GM23338 (cell line): ENCODE results near the gene GPR3. TPM values are rescaled to one million over a fixed set of nuclear protein-coding genes. Genes with fewer than 3 reads are reported as not detected.
A peak's percentile ranks its signal among the peaks of the same experiment; 100 is the strongest.

ENCODE experiments used
- ATAC-seq: fragments of 200-7000 bp; cut with Tn5 transposase; 3 replicates; pipeline ENCODE4 v1.9.1; 2020
- DNase-seq: peaks from one replicate; pipeline ENCODE4 v3.0.0-alpha.2; 2015; ENCODE audit warnings: low spot score
- H2AFZ ChIP-seq: fragments of 200-600 bp; sonication (generic); 2 replicates; pipeline ENCODE4 v1.8.0; 2016; ENCODE audit warnings: antibody characterized with exemption, mild to moderate bottlenecking, moderate library complexity
- H3F3A ChIP-seq: fragments of 200-600 bp; sonication (generic); replicated peaks from 2 replicates; pipeline ENCODE4 v1.8.0; 2017; ENCODE audit warnings: antibody characterized with exemption, mixed run types, low read depth
- H3K27ac ChIP-seq: fragments of 200-600 bp; sonication (generic); 2 replicates; pipeline ENCODE4 v1.6.1; 2016; ENCODE audit warnings: low read depth
- H3K27me3 ChIP-seq: fragments of 200-600 bp; sonication (generic); 2 replicates; pipeline ENCODE4 v1.8.0; 2016; ENCODE audit warnings: mild to moderate bottlenecking, mixed run types, moderate library complexity; ENCODE audit not compliant: insufficient read depth
- H3K36me3 ChIP-seq: fragments of 200-600 bp; sonication (generic); 2 replicates; pipeline ENCODE4 v1.8.0; 2016; ENCODE audit warnings: mild to moderate bottlenecking; ENCODE audit not compliant: insufficient read depth
- H3K4me1 ChIP-seq: fragments of 200-600 bp; sonication (generic); 2 replicates; pipeline ENCODE4 v1.8.0; 2016; ENCODE audit warnings: mild to moderate bottlenecking, moderate library complexity; ENCODE audit not compliant: insufficient read depth
- H3K4me2 ChIP-seq: fragments of 200-600 bp; sonication (generic); 2 replicates; pipeline ENCODE4 v1.7.1; 2017; ENCODE audit warnings: mixed run types
- H3K4me3 ChIP-seq: fragments of 200-600 bp; sonication (generic); 2 replicates; pipeline ENCODE4 v1.6.1; 2016; ENCODE audit warnings: mixed run types
- H3K79me2 ChIP-seq: fragments of 200-600 bp; sonication (generic); replicated peaks from 2 replicates; pipeline ENCODE4 v1.8.0; 2017; ENCODE audit warnings: mild to moderate bottlenecking; ENCODE audit not compliant: insufficient read depth
- H3K9me2 ChIP-seq: fragments of 200-600 bp; sonication (generic); 2 replicates; pipeline ENCODE4 v1.8.0; 2017; ENCODE audit not compliant: insufficient read depth
- H4K20me1 ChIP-seq: fragments of 200-600 bp; sonication (generic); replicated peaks from 2 replicates; pipeline ENCODE4 v1.8.0; 2017; ENCODE audit warnings: mild to moderate bottlenecking; ENCODE audit not compliant: insufficient read depth
- H3K27ac Mint-ChIP-seq: 2 replicates; pipeline ENCODE4 v1.8.0; 2020; ENCODE audit warnings: inconsistent platforms, mild to moderate bottlenecking, moderate library complexity, mixed read lengths
- H3K27me3 Mint-ChIP-seq: 3 replicates; pipeline ENCODE4 v1.8.0; 2022; ENCODE audit warnings: low read depth, mild to moderate bottlenecking, moderate library complexity, mixed read lengths, inconsistent platforms; ENCODE audit not compliant: insufficient read depth, poor library complexity
- H3K36me3 Mint-ChIP-seq: 3 replicates; pipeline ENCODE4 v1.8.0; 2021; ENCODE audit warnings: low read depth, mild to moderate bottlenecking, inconsistent platforms, moderate library complexity, mixed read lengths
- H3K4me1 Mint-ChIP-seq: 3 replicates; pipeline ENCODE4 v1.8.0; 2020; ENCODE audit warnings: mild to moderate bottlenecking, inconsistent platforms, mixed read lengths
- H3K4me3 Mint-ChIP-seq: 3 replicates; pipeline ENCODE4 v1.8.0; 2021; ENCODE audit warnings: moderate library complexity, mild to moderate bottlenecking, inconsistent platforms, mixed read lengths
- H3K9me3 Mint-ChIP-seq: 3 replicates; pipeline ENCODE4 v1.8.0; 2020; ENCODE audit warnings: moderate library complexity, mild to moderate bottlenecking, inconsistent platforms, mixed read lengths
- CREB1 ChIP-seq: fragments of 250-450 bp; sonication (Bioruptor Pico); IDR thresholded peaks from 2 replicates; pipeline ENCODE4 v1.5.0; 2020; ENCODE audit warnings: low read depth, mild to moderate bottlenecking, moderate library complexity
- EZH2 ChIP-seq: fragments of 200-600 bp; sonication (generic); IDR thresholded peaks from one replicate; pipeline ENCODE4 v1.8.0; 2017; ENCODE audit warnings: antibody characterized with exemption, mild to moderate bottlenecking, low read depth; ENCODE audit not compliant: unreplicated experiment
- JUNB ChIP-seq: IDR thresholded peaks from one replicate; pipeline ENCODE4 v1.6.1; 2016; ENCODE audit warnings: antibody characterized with exemption; ENCODE audit not compliant: unreplicated experiment
- NANOG ChIP-seq: IDR thresholded peaks from 2 replicates; pipeline ENCODE4 v1.6.1; 2016; ENCODE audit warnings: antibody characterized with exemption, borderline replicate concordance
- STAT1 ChIP-seq: IDR thresholded peaks from one replicate; pipeline ENCODE4 v1.6.1; 2016; ENCODE audit warnings: antibody characterized with exemption; ENCODE audit not compliant: unreplicated experiment
- ZNF114 ChIP-seq: fragments of 250-450 bp; sonication (Bioruptor Pico); IDR thresholded peaks from 2 replicates; pipeline ENCODE4 v1.5.0; 2020; ENCODE audit warnings: mild to moderate bottlenecking, moderate library complexity
- ZNF331 ChIP-seq: fragments of 250-450 bp; sonication (Bioruptor Pico); IDR thresholded peaks from 2 replicates; pipeline ENCODE4 v1.5.0; 2020; ENCODE audit warnings: low read depth, mild to moderate bottlenecking, moderate library complexity
- polyA plus RNA-seq: library from polyadenylated mRNA; unstranded; fragments of >200 nt; fragmentation: Nextera tagmentation; extraction: Ambion mirVana; gene quantifications from 2 replicates; pipeline ENCODE4 v1.2.1, GENCODE V29; 2016
- total RNA-seq: library from RNA; depleted of rRNA; stranded (reverse); fragments of >200 nt; shearing (Covaris generic); gene quantifications from 2 replicates; pipeline ENCODE4 v1.2.3, GENCODE V29; 2014
- TF ChIP-seq, protein P1 (sequence below): IDR thresholded peaks from 2 replicates; pipeline ENCODE4 v1.6.1; 2016; ENCODE audit warnings: antibody characterized with exemption
- TF ChIP-seq, protein P2 (sequence below): fragments of 250-450 bp; sonication (Bioruptor Pico); IDR thresholded peaks from 2 replicates; pipeline ENCODE4 v1.5.0; 2020; ENCODE audit warnings: mild to moderate bottlenecking, moderate library complexity
- TF ChIP-seq, protein P3 (sequence below): IDR thresholded peaks from one replicate; pipeline ENCODE4 v1.6.1; 2018; ENCODE audit warnings: antibody characterized with exemption; ENCODE audit not compliant: unreplicated experiment

GPR3 gene
- total and polyA plus RNA-seq, 2 experiments from 2014 or later: 5.9 to 9.1 TPM

DNA sequence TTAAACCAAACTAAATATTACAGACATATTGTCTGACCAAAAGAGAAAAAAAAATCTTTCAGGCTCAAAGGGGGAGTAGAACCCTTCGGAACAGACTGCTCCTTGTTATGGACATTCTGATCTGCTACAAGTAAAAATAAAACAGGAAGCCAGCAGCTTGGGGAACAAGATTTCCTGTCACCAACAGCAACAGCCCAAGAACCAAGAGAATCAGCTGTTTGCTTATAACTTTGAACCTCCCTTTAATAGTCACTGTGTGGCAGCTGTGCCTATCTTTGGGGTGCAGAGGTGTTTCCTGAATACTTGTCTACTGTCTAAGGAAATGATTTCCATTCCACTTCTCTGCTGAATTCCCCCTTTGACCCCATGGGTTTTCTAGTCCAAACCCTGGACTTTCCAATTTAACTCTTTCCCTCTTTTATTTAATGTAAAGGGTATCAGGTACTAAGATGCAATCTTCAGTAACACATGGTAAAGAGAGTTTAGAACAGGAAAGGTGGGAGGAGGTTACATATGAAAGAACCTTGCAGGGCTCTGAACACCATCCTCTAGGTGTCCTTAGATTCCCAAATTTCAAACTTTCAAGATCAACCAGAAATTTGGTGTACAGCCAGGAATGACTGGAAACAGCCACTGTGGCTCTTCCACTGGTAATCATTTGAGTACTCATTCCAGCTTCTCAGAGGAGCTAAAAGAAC lies 38.6 kb downstream of the GPR3 start (continued):
- TF ChIP-seq JUNB: no peak
- TF ChIP-seq, protein P1, sequence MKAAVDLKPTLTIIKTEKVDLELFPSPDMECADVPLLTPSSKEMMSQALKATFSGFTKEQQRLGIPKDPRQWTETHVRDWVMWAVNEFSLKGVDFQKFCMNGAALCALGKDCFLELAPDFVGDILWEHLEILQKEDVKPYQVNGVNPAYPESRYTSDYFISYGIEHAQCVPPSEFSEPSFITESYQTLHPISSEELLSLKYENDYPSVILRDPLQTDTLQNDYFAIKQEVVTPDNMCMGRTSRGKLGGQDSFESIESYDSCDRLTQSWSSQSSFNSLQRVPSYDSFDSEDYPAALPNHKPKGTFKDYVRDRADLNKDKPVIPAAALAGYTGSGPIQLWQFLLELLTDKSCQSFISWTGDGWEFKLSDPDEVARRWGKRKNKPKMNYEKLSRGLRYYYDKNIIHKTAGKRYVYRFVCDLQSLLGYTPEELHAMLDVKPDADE: no peak
- TF ChIP-seq, protein P2, sequence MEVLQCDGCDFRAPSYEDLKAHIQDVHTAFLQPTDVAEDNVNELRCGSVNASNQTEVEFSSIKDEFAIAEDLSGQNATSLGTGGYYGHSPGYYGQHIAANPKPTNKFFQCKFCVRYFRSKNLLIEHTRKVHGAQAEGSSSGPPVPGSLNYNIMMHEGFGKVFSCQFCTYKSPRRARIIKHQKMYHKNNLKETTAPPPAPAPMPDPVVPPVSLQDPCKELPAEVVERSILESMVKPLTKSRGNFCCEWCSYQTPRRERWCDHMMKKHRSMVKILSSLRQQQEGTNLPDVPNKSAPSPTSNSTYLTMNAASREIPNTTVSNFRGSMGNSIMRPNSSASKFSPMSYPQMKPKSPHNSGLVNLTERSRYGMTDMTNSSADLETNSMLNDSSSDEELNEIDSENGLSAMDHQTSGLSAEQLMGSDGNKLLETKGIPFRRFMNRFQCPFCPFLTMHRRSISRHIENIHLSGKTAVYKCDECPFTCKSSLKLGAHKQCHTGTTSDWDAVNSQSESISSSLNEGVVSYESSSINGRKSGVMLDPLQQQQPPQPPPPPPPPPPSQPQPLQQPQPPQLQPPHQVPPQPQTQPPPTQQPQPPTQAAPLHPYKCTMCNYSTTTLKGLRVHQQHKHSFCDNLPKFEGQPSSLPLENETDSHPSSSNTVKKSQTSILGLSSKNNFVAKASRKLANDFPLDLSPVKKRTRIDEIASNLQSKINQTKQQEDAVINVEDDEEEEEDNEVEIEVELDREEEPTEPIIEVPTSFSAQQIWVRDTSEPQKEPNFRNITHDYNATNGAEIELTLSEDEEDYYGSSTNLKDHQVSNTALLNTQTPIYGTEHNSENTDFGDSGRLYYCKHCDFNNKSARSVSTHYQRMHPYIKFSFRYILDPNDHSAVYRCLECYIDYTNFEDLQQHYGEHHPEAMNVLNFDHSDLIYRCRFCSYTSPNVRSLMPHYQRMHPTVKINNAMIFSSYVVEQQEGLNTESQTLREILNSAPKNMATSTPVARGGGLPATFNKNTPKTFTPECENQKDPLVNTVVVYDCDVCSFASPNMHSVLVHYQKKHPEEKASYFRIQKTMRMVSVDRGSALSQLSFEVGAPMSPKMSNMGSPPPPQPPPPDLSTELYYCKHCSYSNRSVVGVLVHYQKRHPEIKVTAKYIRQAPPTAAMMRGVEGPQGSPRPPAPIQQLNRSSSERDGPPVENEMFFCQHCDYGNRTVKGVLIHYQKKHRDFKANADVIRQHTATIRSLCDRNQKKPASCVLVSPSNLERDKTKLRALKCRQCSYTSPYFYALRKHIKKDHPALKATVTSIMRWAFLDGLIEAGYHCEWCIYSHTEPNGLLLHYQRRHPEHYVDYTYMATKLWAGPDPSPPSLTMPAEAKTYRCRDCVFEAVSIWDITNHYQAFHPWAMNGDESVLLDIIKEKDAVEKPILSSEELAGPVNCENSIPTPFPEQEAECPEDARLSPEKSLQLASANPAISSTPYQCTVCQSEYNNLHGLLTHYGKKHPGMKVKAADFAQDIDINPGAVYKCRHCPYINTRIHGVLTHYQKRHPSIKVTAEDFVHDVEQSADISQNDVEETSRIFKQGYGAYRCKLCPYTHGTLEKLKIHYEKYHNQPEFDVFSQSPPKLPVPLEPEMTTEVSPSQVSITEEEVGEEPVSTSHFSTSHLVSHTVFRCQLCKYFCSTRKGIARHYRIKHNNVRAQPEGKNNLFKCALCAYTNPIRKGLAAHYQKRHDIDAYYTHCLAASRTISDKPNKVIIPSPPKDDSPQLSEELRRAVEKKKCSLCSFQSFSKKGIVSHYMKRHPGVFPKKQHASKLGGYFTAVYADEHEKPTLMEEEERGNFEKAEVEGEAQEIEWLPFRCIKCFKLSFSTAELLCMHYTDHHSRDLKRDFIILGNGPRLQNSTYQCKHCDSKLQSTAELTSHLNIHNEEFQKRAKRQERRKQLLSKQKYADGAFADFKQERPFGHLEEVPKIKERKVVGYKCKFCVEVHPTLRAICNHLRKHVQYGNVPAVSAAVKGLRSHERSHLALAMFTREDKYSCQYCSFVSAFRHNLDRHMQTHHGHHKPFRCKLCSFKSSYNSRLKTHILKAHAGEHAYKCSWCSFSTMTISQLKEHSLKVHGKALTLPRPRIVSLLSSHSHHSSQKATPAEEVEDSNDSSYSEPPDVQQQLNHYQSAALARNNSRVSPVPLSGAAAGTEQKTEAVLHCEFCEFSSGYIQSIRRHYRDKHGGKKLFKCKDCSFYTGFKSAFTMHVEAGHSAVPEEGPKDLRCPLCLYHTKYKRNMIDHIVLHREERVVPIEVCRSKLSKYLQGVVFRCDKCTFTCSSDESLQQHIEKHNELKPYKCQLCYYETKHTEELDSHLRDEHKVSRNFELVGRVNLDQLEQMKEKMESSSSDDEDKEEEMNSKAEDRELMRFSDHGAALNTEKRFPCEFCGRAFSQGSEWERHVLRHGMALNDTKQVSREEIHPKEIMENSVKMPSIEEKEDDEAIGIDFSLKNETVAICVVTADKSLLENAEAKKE: no peak

DNA sequence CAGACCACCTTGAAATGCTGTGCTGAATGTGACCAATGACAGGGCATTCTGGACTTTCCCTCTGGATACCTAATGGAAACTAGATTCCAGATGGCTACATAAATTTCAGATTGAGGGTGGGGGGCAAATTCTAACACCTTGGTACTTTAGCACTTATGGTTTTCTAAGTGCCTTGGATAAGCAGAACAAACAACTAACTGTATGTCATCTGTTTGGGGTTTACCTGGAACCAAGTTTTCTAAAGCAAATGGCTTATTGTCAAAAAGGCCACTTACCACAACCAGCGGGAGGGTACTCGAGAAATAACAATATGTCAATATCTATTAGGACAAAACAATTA lies 39.1 kb downstream of the GPR3 start:
- no peak overlapping the region for H2AFZ ChIP-seq
- Mint-ChIP-seq H3K9me3 (no peaks in the 10 kb centered on the region), H3K4me1 (peaks cover 62% of the 10 kb centered on the region), H3K27ac (peak overlapping the region; percentile 98), H3K36me3 (peaks cover 18% of the 10 kb centered on the region; the same call in 2 of the 3 replicates), H3K27me3 (peaks cover 3% of the 10 kb centered on the region), H3K4me3 (no peak overlapping the region)
- peaks cover 55% of the 10 kb centered on the region for H3K79me2 ChIP-seq
- no peak overlapping the region for H3K4me3 ChIP-seq
- H3K27me3 ChIP-seq: no peaks in the 10 kb centered on the region
- H3K27ac ChIP-seq: peak overlapping the region; percentile 82
- H3F3A ChIP-seq: no peaks in the 10 kb centered on the region; the same call in 1 of the 2 replicates
- no peaks in the 10 kb centered on the region for H3K9me2 ChIP-seq
- 0 out of 2 replicates have a peak, but pooled peaks cover 3% of the 10 kb centered on the region for H3K36me3 ChIP-seq
- peaks cover 47% of the 10 kb centered on the region for H3K4me1 ChIP-seq
- ATAC-seq: no peak
- no peaks in the 10 kb centered on the region for H4K20me1 ChIP-seq
- DNase-seq: no peak
- H3K4me2 ChIP-seq: peak overlapping the region; percentile 0
- TF ChIP-seq ZNF114 (CRISPR knock-in tag) (no peak), STAT1 (no peak), CREB1 (CRISPR knock-in tag) (no peak), NANOG (no peak), EZH2 (no peak), ZNF331 (CRISPR knock-in tag) (no peak)
- TF ChIP-seq, protein P3, sequence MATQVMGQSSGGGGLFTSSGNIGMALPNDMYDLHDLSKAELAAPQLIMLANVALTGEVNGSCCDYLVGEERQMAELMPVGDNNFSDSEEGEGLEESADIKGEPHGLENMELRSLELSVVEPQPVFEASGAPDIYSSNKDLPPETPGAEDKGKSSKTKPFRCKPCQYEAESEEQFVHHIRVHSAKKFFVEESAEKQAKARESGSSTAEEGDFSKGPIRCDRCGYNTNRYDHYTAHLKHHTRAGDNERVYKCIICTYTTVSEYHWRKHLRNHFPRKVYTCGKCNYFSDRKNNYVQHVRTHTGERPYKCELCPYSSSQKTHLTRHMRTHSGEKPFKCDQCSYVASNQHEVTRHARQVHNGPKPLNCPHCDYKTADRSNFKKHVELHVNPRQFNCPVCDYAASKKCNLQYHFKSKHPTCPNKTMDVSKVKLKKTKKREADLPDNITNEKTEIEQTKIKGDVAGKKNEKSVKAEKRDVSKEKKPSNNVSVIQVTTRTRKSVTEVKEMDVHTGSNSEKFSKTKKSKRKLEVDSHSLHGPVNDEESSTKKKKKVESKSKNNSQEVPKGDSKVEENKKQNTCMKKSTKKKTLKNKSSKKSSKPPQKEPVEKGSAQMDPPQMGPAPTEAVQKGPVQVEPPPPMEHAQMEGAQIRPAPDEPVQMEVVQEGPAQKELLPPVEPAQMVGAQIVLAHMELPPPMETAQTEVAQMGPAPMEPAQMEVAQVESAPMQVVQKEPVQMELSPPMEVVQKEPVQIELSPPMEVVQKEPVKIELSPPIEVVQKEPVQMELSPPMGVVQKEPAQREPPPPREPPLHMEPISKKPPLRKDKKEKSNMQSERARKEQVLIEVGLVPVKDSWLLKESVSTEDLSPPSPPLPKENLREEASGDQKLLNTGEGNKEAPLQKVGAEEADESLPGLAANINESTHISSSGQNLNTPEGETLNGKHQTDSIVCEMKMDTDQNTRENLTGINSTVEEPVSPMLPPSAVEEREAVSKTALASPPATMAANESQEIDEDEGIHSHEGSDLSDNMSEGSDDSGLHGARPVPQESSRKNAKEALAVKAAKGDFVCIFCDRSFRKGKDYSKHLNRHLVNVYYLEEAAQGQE: no peak
